BE2C (cell line): ENCODE measurements around the gene ATMIN.
A peak's percentile ranks its signal among the peaks of the same experiment; 100 is the strongest.

Experiments
- DNase-seq: peaks from one replicate; pipeline ENCODE4 v3.0.0-alpha.2; 2020
- H3K27me3 ChIP-seq: fragments of 250-450 bp; sonication (Bioruptor Pico); 2 replicates; pipeline ENCODE4 v1.5.1; 2020; ENCODE audit warnings: mild to moderate bottlenecking
- H3K36me3 ChIP-seq: fragments of 250-450 bp; sonication (Bioruptor Pico); 2 replicates; pipeline ENCODE4 v1.5.1; 2020; ENCODE audit warnings: mild to moderate bottlenecking
- H3K4me1 ChIP-seq: fragments of 250-450 bp; sonication (Bioruptor Pico); 2 replicates; pipeline ENCODE4 v1.5.1; 2020
- H3K4me3 ChIP-seq: 2 replicates; pipeline ENCODE4 v1.5.1; 2011; ENCODE audit warnings: low read depth, low read length
- H3K9me3 ChIP-seq: fragments of 250-450 bp; sonication (Bioruptor Pico); 2 replicates; pipeline ENCODE4 v1.5.1; 2020
- TF ChIP-seq, protein P1 (sequence below): IDR thresholded peaks from 2 replicates; pipeline ENCODE4 v1.5.1; 2012; ENCODE audit warnings: mild to moderate bottlenecking, low read depth, low read length

The ATMIN gene

GRCh38 chr16:81035975-81036750 lies 521 bp downstream of the ATMIN start:
- Histone ChIP-seq H3K36me3 (peaks cover 7% of the 10 kb centered on the region), H3K27me3 (no peaks in the 10 kb centered on the region), H3K4me3 (peak overlapping the region; percentile 82), H3K4me1 (no peaks in the 10 kb centered on the region; the same call in 1 of the 2 replicates), H3K9me3 (no peaks in the 10 kb centered on the region; the same call in 1 of the 2 replicates)
- TF ChIP-seq, protein P1, sequence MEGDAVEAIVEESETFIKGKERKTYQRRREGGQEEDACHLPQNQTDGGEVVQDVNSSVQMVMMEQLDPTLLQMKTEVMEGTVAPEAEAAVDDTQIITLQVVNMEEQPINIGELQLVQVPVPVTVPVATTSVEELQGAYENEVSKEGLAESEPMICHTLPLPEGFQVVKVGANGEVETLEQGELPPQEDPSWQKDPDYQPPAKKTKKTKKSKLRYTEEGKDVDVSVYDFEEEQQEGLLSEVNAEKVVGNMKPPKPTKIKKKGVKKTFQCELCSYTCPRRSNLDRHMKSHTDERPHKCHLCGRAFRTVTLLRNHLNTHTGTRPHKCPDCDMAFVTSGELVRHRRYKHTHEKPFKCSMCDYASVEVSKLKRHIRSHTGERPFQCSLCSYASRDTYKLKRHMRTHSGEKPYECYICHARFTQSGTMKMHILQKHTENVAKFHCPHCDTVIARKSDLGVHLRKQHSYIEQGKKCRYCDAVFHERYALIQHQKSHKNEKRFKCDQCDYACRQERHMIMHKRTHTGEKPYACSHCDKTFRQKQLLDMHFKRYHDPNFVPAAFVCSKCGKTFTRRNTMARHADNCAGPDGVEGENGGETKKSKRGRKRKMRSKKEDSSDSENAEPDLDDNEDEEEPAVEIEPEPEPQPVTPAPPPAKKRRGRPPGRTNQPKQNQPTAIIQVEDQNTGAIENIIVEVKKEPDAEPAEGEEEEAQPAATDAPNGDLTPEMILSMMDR: no peak
- DNase-seq: peak; percentile 37

DNA sequence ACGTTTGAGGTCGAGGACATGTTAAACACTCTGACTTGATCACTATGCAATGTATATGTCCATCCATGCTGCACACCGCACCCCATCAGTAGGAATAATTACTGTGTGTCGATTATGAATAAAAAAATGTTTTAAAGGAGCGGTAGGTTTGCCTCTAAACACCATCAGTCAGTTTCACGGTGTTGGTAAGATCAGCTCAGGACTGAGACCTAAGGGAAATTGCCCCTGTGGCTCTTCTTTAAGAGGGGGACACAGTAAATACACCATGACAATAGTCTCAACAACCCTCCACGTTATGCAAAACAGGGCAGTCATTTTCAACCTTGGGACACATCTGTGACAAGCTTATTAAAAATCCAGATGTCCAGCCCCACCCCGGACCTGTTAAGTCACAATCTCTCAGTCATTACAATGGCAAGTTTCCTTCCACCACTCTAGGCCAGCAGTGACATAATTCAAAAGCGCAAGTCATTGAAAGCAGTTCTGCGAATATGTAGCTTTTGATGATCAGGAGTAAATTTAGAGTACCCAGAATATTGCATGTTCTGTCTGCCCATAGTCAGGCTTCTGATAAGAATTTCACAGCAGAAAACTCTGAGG lies 1.2 kb downstream of the ATMIN start:
- H3K36me3 ChIP-seq: peaks cover 3% of the 10 kb centered on the region
- H3K4me1 ChIP-seq: no peaks in the 10 kb centered on the region; the same call in 1 of the 2 replicates
- H3K4me3 ChIP-seq: peak overlapping the region; percentile 82
- H3K27me3 ChIP-seq: no peaks in the 10 kb centered on the region
- H3K9me3 ChIP-seq: no peaks in the 10 kb centered on the region; the same call in 1 of the 2 replicates
- no peak for DNase-seq
- TF ChIP-seq, protein P1: no peak

- TF ChIP-seq, protein P1: no peak
- Histone ChIP-seq H3K36me3 (peaks cover 11% of the 10 kb centered on the region), H3K4me3 (no peak overlapping the region), H3K4me1 (no peaks in the 10 kb centered on the region; the same call in 1 of the 2 replicates), H3K27me3 (no peaks in the 10 kb centered on the region), H3K9me3 (no peaks in the 10 kb centered on the region; the same call in 1 of the 2 replicates)
- no peak for DNase-seq
These were observed 4.5 kb downstream of the ATMIN start for GRCh38 chr16:81040131-81040530.

DNA sequence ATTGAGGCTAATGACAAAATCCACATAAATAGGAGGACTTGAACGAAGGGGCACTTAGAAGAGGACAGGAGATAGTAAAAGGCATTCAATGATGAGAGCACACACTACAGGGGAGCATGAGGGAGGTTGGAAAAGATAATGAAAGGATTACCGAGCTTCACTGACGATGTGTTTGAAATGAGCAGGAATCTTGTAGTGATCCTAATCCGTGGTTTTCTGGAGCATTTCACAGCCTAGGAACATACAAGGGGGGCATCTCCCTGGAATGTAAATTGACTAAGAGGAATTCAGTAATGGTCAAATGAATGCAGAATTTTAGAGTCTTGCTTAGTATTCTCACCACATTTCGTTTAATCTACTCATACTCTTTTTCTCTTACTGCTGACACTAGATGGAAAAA lies 5.2 kb downstream of the ATMIN start:
- TF ChIP-seq, protein P1: no peak
- no peak overlapping the region for H3K4me3 ChIP-seq
- no peaks in the 10 kb centered on the region for H3K27me3 ChIP-seq
- H3K9me3 ChIP-seq: no peaks in the 10 kb centered on the region; the same call in 1 of the 2 replicates
- no peak for DNase-seq
- peaks cover 11% of the 10 kb centered on the region for H3K36me3 ChIP-seq
- H3K4me1 ChIP-seq: no peaks in the 10 kb centered on the region; the same call in 1 of the 2 replicates

- no peaks in the 10 kb centered on the region for H3K27me3 ChIP-seq
- H3K4me3 ChIP-seq: no peak overlapping the region
- TF ChIP-seq, protein P1: no peak
- no peaks in the 10 kb centered on the region; the same call in 1 of the 2 replicates for H3K4me1 ChIP-seq
- no peaks in the 10 kb centered on the region; the same call in 1 of the 2 replicates for H3K9me3 ChIP-seq
- peaks cover 11% of the 10 kb centered on the region for H3K36me3 ChIP-seq
- no peak for DNase-seq
These were observed 6.1 kb downstream of the ATMIN start for GRCh38 chr16:81041696-81042095.

DNA sequence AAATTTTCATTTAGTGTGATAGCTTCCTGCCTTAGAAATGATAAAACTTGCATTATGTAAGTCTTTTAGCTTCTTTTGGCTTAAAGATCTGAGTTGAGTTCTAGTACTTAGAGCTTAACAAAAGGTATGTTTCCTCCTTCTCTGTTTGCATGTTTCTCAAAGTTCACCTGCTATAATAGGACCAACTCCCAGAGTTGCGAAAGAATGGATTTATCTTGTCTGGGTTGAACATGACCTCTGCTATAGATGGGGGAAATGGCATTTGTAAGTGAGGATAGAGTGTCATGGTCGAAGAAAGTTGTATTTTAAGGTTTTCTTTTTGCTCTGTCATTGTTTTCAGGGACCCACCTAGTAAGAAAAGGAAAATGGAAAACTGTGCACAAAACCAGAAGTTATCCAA lies 7.2 kb downstream of the ATMIN start:
- H3K9me3 ChIP-seq: no peaks in the 10 kb centered on the region; the same call in 1 of the 2 replicates
- no peak overlapping the region for H3K4me3 ChIP-seq
- H3K4me1 ChIP-seq: no peaks in the 10 kb centered on the region; the same call in 1 of the 2 replicates
- DNase-seq: no peak
- peaks cover 11% of the 10 kb centered on the region for H3K36me3 ChIP-seq
- no peaks in the 10 kb centered on the region for H3K27me3 ChIP-seq
- TF ChIP-seq, protein P1: no peak
